ENCODE results near the gene TTC7B.

Gene TTC7B

DNA sequence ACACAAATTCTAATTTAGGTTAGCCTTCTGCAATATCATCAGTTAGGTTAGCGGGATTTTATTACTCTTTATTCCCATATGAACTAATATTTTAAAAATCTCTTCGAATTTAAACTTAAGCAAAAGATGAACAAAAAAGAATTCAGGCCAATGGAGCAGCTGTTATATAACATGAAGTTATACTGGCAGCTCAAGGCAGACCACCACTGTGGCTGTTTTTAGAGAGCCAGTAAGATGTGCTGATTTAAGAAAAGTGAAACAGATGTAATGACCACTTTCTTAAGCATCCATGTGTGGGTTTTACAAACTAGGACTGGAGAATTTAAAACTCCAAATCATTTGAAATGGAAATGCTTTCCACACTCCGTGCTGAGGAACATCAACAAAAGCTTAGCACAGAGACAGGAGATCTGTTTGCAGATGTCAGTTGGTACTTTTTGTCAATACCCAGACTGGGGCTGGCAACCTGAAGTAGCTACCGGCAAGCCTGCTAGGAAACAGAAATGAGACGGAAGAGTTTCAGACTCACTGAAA, 164.9 kb downstream of the TTC7B start:
- no peak overlapping the region for H3K27ac ChIP-seq (ENCODE audit: low read depth, low read length, poor library complexity, severe bottlenecking)
- no peaks in the 10 kb centered on the region for H3K36me3 ChIP-seq (ENCODE audit: insufficient read depth, low read length)
- H2AFZ ChIP-seq (ENCODE audit: low read length): no peak overlapping the region
- H3F3A ChIP-seq (ENCODE audit: insufficient read depth, low read length): no peaks in the 10 kb centered on the region
- H3K4me1 ChIP-seq (ENCODE audit: insufficient read depth, low read length, severe bottlenecking): no peaks in the 10 kb centered on the region
- no peaks in the 10 kb centered on the region for H3K27me3 ChIP-seq (ENCODE audit: insufficient read depth, low read length)
- H4K20me1 ChIP-seq (ENCODE audit: insufficient read depth, low read length): no peaks in the 10 kb centered on the region
- no peak overlapping the region for H3K9ac ChIP-seq (ENCODE audit: low read length)
- no peaks in the 10 kb centered on the region for H3K9me2 ChIP-seq (ENCODE audit: low read depth, low read length)
- TF ChIP-seq EZH2 (IDR thresholded peaks at IDR 0.05; ENCODE audit: borderline replicate concordance, low read length): no peak
- TF ChIP-seq, protein P1, sequence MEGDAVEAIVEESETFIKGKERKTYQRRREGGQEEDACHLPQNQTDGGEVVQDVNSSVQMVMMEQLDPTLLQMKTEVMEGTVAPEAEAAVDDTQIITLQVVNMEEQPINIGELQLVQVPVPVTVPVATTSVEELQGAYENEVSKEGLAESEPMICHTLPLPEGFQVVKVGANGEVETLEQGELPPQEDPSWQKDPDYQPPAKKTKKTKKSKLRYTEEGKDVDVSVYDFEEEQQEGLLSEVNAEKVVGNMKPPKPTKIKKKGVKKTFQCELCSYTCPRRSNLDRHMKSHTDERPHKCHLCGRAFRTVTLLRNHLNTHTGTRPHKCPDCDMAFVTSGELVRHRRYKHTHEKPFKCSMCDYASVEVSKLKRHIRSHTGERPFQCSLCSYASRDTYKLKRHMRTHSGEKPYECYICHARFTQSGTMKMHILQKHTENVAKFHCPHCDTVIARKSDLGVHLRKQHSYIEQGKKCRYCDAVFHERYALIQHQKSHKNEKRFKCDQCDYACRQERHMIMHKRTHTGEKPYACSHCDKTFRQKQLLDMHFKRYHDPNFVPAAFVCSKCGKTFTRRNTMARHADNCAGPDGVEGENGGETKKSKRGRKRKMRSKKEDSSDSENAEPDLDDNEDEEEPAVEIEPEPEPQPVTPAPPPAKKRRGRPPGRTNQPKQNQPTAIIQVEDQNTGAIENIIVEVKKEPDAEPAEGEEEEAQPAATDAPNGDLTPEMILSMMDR (IDR thresholded peaks at IDR 0.05; ENCODE audit: low read length): no peak
- no peak overlapping the region for H3K4me3 ChIP-seq (ENCODE audit: low read depth, low read length, poor library complexity, severe bottlenecking)
- no peaks in the 10 kb centered on the region for H3K79me2 ChIP-seq (ENCODE audit: insufficient read depth, low read length)
- no peak overlapping the region for H3K4me2 ChIP-seq (ENCODE audit: low read length)
- no peaks in the 10 kb centered on the region for H3K9me3 ChIP-seq (ENCODE audit: low read length)

DNA sequence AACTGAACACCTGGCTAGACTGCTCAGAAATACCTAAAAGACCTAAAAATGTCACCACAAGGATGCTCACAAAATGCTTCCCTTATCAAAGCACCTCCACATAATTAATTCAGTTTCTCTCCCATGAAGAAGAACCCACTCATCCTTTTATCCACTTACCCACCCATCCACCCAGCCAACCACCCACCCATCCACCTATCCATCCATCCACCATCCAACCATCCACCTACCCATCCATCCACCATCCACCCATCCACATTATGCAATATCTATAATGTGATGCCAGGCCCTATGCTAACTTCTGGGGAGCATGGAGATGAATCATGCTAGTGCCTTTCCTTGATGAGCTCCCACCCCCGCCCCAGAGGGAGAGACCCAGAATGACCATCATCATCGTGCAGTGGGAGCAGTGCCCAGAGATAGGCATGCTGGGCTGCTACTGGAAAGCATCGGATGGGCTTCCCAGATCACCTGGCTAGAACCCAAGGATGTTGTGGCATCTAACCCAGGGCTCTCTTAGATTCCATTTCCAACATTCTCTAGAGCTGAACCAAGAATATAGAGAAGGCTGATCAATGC, 166.6 kb downstream of the TTC7B start:
- H3K4me3 ChIP-seq (ENCODE audit: low read depth, low read length, poor library complexity, severe bottlenecking): no peak overlapping the region
- no peak overlapping the region for H3K27ac ChIP-seq (ENCODE audit: low read depth, low read length, poor library complexity, severe bottlenecking)
- no peak for TF ChIP-seq EZH2 (IDR thresholded peaks at IDR 0.05; ENCODE audit: borderline replicate concordance, low read length)
- TF ChIP-seq, protein P1 (IDR thresholded peaks at IDR 0.05; ENCODE audit: low read length): no peak
- H3F3A ChIP-seq (ENCODE audit: insufficient read depth, low read length): no peaks in the 10 kb centered on the region
- no peak overlapping the region for H3K9ac ChIP-seq (ENCODE audit: low read length)
- no peaks in the 10 kb centered on the region for H4K20me1 ChIP-seq (ENCODE audit: insufficient read depth, low read length)
- H3K4me2 ChIP-seq (ENCODE audit: low read length): no peak overlapping the region
- H3K79me2 ChIP-seq (ENCODE audit: insufficient read depth, low read length): no peaks in the 10 kb centered on the region
- H3K27me3 ChIP-seq (ENCODE audit: insufficient read depth, low read length): no peaks in the 10 kb centered on the region
- H3K9me2 ChIP-seq (ENCODE audit: low read depth, low read length): no peaks in the 10 kb centered on the region
- H3K9me3 ChIP-seq (ENCODE audit: low read length): no peaks in the 10 kb centered on the region
- no peaks in the 10 kb centered on the region for H3K4me1 ChIP-seq (ENCODE audit: insufficient read depth, low read length, severe bottlenecking)
- H2AFZ ChIP-seq (ENCODE audit: low read length): no peak overlapping the region
- H3K36me3 ChIP-seq (ENCODE audit: insufficient read depth, low read length): no peaks in the 10 kb centered on the region

DNA sequence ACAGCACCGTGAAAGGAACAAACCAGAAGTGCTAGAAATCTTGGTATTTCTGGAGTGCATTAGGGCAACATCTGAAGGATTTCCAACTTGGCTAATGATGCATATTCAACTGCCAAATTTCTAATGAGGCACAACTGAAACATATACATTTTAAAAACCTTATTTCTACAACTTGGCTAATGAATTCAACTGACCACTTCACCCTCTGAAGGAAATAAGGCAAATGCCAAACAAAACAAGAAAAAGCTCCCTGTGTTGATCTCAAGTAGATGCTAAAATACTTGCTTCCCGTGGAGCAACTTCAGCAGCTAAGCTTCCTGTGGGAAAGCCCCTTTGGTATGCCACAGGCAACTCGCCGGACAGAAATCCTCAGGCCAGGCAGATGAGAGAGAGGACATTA, 167.1 kb downstream of the TTC7B start:
- Histone ChIP-seq H3K27ac (ENCODE audit: low read depth, low read length, poor library complexity, severe bottlenecking) (no peak overlapping the region), H3K79me2 (ENCODE audit: insufficient read depth, low read length) (no peaks in the 10 kb centered on the region), H3F3A (ENCODE audit: insufficient read depth, low read length) (no peaks in the 10 kb centered on the region), H4K20me1 (ENCODE audit: insufficient read depth, low read length) (no peaks in the 10 kb centered on the region), H3K9me3 (ENCODE audit: low read length) (no peaks in the 10 kb centered on the region), H3K9me2 (ENCODE audit: low read depth, low read length) (no peaks in the 10 kb centered on the region), H3K4me2 (ENCODE audit: low read length) (no peak overlapping the region), H3K36me3 (ENCODE audit: insufficient read depth, low read length) (no peaks in the 10 kb centered on the region), H3K4me3 (ENCODE audit: low read depth, low read length, poor library complexity, severe bottlenecking) (no peak overlapping the region), H2AFZ (ENCODE audit: low read length) (no peak overlapping the region), H3K9ac (ENCODE audit: low read length) (no peak overlapping the region), H3K4me1 (ENCODE audit: insufficient read depth, low read length, severe bottlenecking) (no peaks in the 10 kb centered on the region), H3K27me3 (ENCODE audit: insufficient read depth, low read length) (no peaks in the 10 kb centered on the region)
- TF ChIP-seq, protein P1 (IDR thresholded peaks at IDR 0.05; ENCODE audit: low read length): no peak
- TF ChIP-seq EZH2 (IDR thresholded peaks at IDR 0.05; ENCODE audit: borderline replicate concordance, low read length): no peak
